Right kidney (tissue), 1 donor: ENCODE data around the gene AUH.
"Not testable (repeated sequence)": the region's sequence is repeated elsewhere in the genome, so short reads cannot be mapped to it uniquely, and the experiment has no call there.

Source experiments
- DNase-seq: peaks from one replicate; pipeline ENCODE4 v3.0.0-alpha.2; 2016

The AUH gene

DNA sequence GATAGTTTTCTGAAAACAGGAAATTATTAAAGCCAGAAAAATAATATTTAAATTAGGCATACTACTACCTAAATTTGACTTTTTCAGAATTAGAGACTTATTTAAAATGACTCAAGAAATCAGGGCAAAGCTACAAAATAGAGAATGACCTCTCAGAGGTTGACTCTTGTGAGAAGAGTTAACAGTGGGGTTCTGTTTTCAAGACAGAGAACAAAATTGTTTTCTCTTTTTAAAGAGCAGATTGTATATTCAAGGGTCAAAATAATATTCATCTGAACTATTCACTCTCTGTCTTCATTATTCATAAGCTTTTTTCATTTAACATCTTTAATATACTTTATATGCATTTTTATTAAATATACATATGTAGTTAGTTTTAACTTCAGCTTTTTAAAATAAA, 21.9 kb upstream of the AUH start:
- DNase-seq, result no peak

DNA sequence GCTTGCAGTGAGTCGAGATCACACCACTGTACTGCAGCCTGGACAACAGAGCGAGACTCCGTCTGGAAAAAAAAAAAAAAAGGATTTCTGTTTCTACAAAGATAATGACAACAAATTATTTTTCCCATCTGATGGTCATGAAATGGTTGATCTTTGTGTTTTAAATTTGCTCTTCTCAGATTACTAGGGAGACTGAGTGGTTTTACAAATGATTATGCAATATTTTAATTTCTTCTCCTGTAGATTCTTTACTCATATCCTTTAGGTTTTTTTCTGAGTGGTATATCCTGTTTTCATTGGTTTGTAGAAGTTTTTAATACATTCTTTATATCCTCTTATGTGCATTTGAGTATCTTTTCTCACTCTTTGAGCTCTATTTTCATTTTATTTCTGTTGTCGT, 20.6 kb upstream of the AUH start:
- DNase-seq, result no peak

DNA sequence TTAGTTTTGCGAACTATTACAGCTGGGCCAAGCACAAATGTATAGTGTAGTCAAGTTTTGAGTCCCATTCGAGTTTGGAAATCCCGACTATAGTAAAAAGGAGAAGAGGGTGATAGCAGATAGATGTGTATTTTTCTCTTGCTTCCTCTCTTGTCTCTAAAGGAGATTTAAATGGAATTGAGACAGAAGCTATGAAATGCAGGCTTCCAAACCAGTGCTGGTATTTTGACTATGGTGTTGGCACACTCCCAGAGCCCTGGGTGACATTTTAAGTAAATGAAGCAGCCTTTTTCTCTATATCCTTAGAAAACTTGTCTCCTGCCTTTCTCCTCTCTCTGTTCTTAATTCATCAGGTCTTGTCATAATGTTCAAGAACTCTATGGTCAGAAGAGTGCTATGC, 17.7 kb upstream of the AUH start:
- no peak for DNase-seq

DNA sequence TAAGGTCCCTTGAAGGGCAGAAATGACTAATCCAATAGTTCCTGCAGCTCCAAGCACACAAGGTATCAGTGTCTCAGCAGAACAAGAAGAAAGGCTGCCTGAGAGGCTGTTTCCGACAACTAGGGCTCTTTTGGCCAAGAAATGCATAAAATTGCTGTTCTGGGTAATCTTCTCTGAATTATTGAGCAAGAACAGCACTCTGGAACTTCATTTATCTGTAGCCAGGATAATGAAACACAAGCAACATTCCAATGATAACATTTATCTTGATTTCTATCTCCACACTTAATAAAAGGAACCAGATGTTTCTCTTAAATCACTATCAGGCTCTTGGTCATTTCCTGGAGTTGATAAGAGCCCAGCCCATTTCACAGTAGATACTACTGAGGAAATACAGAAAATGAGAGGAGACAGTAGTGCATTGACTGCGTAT, 17.0 kb upstream of the AUH start:
- no peak for DNase-seq

DNA sequence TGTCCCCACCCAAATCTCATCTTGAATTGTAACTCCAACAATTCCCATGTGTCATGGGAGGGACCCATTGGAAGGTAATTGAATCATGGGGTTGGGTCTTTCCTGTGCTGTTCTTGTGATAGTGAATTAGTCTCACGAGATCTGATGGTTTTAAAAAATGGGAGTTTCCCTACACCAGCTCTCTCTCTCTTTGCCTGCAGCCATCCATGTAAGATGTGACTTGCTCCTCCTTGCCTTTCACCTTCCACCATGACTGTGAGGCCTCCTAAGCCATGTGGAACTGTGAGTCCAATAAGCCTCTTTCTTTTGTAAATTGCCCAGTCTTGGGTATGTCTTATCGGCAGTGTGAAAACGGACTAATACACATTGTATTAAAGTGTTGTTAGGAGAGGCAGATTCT, 16.3 kb upstream of the AUH start:
- DNase-seq, result not testable (repeated sequence)

DNA sequence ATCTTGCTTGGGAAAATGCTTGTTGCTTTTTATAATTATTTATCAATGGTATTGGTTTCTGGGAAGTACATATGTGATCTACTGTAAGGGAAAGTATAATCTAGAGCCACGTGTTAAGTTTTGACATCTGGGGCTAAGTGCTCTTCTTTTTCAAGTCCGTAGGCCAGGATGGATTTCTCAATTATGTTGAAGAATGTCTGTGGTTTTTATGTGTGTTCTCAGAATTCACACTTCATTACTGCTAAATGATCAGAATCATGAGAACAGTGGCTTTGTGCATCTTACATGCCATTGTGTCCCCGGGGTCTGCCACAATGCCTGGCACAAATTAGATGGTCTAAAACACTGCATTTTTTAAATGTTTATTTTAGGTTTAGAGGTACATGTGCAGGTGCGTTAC, 14.5 kb upstream of the AUH start:
- no peak for DNase-seq

DNA sequence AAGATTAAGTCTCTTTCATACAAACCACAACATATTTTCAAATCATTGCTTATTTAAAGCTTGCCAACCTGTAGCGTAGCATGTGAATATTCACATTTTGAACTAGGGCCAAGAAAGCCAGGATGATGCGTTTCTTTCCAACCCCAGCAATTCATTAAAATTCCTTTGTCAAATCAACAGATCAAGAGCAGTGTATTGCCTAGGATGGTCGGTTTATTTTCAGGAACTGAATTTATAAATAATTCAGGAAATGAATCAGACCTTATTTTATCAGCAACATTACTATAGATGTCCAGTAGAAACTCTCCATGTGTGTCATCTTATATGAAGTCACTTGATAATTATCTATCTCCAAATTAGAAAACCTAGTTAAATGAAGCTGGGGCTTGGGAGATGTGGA, 13.2 kb upstream of the AUH start:
- no peak for DNase-seq

DNA sequence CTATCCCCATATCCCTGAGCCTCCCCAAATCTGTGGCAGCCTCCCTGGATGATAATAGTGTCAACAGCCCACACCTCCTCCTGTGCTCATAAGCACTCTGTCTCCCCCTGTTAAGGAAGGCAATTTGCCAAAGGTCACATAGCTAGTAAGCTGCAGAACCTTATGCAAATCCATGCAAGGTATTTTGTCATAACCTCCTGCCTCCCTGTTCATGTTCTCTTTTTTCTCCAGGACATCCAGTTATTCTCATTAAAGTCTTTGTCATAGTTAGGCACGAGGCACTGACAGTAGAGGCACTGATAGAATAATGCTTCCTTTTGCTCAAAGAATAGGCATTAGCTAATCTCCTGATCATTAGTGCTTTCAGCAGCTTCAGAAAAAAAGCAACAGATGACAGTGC, 10.2 kb upstream of the AUH start:
- DNase-seq, result no peak

DNA sequence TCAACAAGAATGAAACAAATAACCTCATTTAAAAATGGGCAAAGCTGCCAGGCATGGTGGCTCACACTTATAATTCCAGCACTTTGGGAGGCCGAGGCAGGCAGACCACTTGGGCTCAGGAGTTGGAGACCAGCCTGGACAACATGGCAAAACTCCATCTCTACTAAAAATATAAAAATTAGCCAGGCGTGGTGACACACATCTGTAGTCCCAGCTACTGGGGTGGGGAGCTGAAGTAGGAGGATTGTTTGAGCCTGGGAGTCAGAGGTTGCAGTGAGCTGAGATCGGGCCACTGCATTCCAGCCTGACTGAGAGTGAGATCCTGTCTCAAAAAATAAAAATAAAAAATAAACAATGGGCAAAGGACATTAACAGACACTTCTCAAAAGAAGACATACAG, 8.3 kb upstream of the AUH start:
- not testable (repeated sequence) for DNase-seq

DNA sequence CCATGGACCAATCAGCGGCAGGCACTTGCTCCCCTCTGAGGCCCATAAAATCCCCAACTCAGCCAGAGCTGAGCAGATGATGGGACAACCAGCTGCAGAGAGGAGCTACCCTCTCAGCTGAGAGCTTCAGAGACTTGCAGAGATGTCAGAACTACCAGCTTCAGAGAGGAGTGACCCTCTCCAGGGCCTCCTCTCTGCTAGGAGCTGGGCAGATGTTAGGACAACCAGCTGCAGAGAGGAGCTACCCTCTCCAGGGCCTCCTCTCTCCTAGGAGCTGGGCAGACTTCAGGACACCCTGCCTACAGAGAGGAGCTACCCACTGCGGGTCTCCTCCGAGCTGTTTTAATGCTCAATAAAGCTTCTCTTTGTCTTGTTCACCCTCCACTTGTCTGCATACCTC, 3.0 kb upstream of the AUH start:
- no peak for DNase-seq

DNA sequence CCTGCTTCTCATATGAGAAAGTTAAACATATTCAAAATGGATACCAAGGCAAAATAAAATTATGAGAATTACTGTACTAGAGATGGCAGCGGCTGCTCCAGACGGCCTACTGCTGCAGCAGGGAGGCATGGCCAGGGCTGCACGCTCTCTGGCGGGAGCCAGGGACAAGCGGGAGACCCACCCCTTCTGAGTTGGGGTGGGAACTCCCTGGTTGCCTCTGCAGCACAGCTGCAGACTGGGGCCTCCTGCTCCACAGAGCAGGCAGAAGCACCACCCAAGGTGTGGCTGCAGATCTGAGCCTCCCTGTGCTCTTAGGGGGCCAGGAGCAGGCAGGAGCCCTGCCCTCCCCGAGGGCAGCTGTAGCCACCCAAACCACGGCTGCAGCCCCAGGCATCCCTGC, 2.3 kb upstream of the AUH start:
- no peak for DNase-seq

DNA sequence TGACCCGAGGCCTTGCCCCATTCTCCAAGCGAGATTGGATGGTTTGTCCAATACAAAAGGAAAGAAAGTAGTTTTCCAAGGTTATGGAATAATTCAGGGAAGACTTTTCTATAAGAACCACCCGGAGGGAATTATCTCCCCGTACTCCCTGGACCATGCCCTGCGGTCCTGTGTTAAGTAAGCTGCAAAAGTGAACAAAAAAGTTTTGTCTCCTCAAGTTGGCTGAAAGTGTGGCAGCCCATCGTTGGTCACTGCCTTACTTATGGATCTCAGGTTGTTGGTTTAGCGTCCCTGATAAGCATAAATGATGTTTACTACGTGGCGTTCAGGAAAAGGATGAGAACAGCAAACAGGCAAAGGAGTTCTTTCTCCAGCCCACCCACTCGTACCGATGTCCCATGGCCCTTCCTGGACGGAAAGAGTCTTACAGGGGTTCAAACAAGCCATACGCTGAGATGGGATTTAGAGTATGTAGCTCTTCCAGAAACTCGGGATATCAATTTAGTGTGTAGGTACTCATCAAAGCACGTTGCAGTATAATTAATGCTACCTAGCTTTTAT, 413 bp upstream of the AUH start:
- DNase-seq, result no peak

DNA sequence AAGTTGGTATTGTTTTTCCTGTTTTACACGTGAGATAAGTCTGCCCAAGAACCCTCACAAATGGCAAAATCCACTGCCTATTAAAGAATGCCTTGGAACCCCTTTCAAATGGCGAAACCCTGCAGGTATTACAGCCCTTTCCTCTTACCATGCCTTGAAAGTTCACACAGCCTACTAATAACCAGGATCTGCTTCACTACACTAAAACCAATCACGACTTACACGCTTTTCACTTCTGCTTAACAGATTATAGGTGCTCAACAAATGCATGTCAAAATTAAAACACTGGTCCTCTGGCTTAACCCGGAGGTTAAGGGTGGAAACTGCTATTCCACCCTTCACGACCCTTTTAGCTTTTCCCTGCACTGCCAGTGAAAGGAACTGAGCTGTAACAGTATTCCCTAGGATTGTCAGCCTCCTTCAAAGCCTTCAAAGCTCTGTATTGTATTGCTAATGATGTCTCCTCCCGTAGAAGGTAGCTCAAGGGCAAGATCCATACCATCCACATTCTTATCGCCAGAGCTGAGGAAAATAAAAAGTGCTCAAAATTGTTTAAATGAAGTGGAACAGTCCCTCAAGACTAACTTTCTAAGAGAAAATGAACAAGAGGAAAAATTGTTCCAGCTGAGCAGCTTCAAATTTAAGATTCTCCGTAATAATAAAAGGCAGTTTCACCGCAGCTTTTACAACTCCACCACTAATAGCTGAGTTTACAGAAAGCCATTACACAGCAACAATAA, 997 bp downstream of the AUH start:
- no peak for DNase-seq

DNA sequence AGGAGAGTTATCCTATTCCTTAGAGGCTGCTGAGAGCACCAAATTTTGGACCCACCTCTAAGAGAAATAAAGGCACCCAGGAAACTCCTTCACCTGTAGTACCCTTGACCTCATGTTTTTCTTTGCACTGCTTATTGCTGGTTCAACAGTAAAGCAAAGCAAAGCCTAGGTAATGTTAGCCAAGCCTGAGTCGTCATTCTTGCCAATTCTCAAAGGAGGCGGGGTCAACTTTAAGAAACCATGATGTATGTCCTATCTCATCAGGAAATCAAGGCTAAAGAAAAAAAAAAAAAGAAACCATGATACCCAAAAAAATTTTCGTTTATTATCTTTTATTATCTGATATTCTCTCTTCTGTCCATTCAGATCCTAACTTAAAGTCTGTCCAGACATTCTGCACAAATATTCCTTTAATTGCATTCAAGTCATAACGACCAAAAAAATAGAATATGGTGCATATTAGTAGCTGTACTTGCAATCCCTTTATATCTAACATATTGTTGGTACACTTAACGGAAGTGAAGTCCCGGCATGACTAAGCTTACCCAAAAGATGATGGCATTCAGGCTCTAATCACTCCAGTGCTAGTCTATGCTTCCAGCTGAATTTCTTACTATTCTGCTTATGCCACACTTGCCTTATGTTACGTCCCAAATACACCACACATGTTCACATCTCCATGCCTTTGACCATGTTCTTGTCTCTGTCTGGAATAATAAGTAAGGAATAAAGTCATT, 1.8 kb downstream of the AUH start:
- DNase-seq, result no peak

DNA sequence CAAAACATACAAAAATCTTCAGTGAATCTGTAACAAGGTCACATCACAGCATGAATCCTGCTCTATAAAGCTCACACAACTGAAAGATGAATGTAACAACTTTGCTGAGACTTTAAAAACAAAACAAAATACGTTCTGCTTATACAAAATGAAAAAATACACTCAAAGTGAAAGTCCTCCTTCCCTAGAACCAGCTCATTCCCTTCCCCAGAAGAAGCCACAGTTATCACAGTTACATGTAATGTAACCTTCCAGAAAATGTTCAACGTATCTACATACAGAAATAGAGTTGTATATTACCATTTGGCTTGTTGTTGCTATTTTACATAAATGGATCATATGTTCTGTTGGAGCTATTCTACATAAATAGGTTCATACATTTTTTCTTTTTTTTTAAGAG, 2.6 kb downstream of the AUH start:
- no peak for DNase-seq

DNA sequence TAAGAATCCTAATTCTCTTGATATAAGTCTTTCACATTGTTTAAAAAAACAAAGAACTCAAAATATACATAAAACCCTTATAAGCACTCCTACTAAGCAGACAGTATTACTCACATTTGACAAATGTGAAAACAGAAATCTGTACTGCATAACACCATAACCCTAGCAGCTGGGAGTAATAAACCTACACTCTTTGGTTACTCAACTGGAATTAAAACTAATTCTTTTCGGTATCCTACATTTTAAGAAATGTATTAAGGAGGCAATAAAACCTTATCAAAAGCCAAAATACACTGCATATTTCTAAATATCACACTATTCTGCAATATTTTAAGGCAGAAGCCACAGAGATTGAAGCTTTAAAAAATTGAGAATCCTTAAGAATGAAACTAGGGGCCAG, 6.8 kb downstream of the AUH start:
- no peak for DNase-seq

DNA sequence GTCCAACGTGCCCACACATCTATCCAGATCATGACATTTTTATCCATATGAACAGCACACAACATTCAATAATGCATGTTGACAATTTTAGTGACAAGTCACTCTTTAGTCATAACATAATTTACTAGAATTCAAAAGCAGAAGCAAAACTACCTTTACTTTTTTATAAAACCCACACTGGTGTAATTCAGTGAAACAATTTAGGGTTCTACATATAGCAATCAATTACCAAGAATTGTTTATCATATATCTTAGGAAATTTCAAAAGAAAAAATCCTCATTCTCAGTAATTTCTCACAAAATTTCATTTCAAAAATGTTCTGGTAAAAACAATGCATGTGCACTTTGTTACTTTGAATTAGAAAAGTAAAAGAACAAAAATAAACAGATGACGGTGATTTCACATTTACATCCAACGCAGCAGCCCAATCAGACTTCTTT, 12.6 kb downstream of the AUH start:
- DNase-seq, result no peak

DNA sequence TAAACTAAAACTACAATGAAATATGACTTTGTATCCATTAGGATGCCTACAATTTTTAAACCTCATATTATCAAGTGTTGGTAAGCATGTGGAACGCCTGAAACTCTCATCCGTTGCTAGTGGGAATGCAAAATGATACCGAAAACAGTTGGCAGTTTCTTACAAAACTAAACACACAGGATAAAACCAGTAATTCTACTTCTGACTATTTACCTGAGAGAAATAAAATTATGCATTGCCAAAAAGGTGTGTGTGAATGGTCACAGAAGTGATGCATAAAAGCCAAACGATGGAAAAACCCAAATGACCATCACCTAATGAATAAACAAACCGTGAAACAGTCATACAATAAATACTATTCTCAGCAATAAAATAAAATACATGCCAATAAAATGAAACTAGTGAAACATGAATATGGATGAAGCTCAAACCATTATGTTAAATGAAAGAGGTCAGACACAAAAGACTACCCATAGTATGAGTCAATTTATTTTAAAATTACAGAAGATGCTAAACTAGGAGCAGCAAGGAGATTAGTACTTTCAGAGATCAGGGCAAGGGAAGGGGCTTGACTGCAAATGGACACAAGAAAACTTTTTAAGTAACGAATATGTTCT, 13.4 kb downstream of the AUH start:
- no peak for DNase-seq

DNA sequence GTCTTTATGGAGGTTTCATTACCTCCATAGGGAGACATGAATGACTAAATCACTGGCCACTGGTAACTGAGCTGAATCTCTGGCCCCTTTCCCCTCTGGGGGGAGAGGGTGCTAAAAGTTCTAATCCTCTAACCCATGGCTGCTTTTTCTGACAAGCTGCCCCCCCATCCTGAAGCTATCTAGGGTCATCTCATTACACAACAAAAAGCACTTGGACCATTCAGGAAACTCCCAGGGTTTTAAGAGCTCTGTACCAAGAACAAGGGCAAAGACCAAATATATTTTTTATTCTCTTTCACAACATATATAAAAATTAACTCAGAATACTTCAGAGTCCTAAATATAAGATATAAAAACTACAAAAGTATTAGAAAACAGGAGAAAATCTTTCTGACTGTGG, 14.3 kb downstream of the AUH start:
- DNase-seq, result no peak

DNA sequence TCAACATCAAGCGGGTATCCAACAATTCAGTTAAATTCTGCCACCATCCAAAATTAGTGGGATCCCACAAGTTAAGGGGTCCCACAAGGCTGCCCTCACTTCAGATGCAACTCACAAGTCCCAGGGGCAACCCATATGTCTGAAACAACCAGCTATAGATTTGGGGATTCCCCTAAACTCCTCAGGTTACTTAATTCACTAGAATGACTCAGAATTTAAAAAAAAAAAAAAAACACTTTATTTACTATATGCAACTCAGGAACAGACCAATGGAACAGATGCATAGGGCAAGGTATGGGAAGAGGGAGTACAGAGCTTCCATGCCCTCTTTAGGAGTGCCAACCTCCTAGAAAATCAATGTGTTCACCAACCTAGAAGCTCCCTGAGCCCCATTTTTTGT, 15.1 kb downstream of the AUH start:
- DNase-seq, result no peak

DNA sequence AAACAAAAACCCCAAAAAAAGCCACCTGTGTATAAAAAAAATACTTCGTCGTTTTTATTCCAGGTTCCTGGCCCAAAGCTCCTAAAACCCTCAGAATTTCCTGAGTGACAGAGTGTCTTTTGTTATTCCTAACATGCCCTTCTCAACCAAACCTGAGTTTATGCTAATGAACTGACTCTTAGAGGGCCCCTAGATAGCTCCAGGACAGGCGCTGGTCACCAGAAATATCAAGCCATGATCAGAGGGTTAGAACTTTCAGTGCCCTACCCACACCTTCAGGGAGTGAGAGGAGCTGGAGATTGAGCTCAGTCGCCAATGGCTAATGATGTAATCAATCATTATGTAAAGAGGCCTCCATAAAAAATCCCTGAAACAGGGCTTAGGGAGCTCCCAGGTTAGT, 15.7 kb downstream of the AUH start:
- no peak for DNase-seq

DNA sequence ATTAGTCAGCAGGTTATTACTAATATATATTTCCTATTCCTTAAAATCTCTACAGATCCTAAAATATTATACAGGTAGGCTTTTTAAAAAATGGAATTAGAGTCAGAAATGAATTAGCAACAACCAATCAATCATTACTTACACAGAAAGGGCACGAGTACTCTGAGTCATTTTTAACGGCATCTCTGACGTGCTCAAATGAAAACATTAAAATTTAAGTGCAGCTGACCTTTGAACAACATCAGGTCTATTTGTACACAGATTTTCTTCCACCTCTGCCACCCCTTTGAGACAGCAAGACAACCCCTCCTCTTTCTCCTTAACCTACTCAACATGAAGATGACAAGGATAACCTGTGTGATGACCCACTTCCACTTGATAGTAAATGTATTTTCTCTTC, 19.1 kb downstream of the AUH start:
- no peak for DNase-seq

DNA sequence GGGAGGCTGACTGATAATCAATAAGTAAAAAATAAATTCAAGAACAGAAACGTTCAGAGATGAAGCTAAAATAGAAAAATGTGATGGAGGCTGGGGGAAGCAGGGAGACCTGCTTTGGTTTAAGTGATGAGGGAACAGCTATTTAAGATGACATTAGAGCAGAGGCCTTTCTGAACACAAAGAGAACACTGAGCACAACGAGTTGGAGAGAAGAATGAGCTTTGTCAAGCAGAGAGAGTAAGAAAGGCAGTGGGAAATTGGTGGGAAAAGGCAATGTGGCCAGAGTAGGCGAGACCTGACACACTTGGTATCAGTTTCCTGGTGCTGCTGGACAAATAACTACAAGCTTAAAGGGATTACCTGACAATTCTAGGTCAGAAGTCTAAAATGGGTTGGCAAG, 20.0 kb downstream of the AUH start:
- no peak for DNase-seq
